Pons (tissue), 1 donor: ENCODE results near the gene PXYLP1.
"Not testable (repeated sequence)": the region's sequence is repeated elsewhere in the genome, so short reads cannot be mapped to it uniquely, and the experiment has no call there.

Source experiments
- DNase-seq: peaks from one replicate; pipeline ENCODE4 v3.0.0-alpha.2; 2016; ENCODE audit warnings: low spot score

Gene PXYLP1

GRCh38 chr3:141231101-141231951 is at the start of gene PXYLP1:
TSS of gene PXYLP1 (plus strand) at chr3:141231825. CDS start at chr3:141260176, 28,351 bp downstream.
- DNase-seq: peak; percentile 81

- DNase-seq: no peak
Measured at GRCh38 chr3:141183606-141184005, 48.0 kb upstream of the PXYLP1 start.

- DNase-seq: no peak
Measured at GRCh38 chr3:141184430-141184829, 47.2 kb upstream of the PXYLP1 start.

GRCh38 chr3:141191097-141191749 is 40.4 kb upstream of the PXYLP1 start:
- no peak for DNase-seq

- DNase-seq: peak; percentile 94
Measured at GRCh38 chr3:141192345-141192744, 39.3 kb upstream of the PXYLP1 start.

- DNase-seq: no peak
Measured at GRCh38 chr3:141193066-141193830, 38.4 kb upstream of the PXYLP1 start.

- no peak for DNase-seq
Measured at GRCh38 chr3:141201122-141201521, 30.5 kb upstream of the PXYLP1 start.

- DNase-seq: no peak
Measured at GRCh38 chr3:141202682-141203081, 28.9 kb upstream of the PXYLP1 start.

GRCh38 chr3:141203866-141204265 is 27.8 kb upstream of the PXYLP1 start:
- DNase-seq: no peak

- DNase-seq: no peak
Measured at GRCh38 chr3:141204343-141204742, 27.3 kb upstream of the PXYLP1 start.

GRCh38 chr3:141211306-141211705 is 20.3 kb upstream of the PXYLP1 start:
- not testable (repeated sequence) for DNase-seq

- DNase-seq: no peak
Measured at GRCh38 chr3:141212101-141212500, 19.5 kb upstream of the PXYLP1 start.

GRCh38 chr3:141212555-141212954 is 19.1 kb upstream of the PXYLP1 start:
- DNase-seq: no peak

- no peak for DNase-seq
Measured at GRCh38 chr3:141216975-141217374, 14.7 kb upstream of the PXYLP1 start.

- no peak for DNase-seq
Measured at GRCh38 chr3:141217389-141217788, 14.2 kb upstream of the PXYLP1 start.

GRCh38 chr3:141218162-141218835 is 13.3 kb upstream of the PXYLP1 start:
- DNase-seq: no peak

GRCh38 chr3:141218926-141219325 is 12.7 kb upstream of the PXYLP1 start:
- DNase-seq: no peak

GRCh38 chr3:141223673-141224166 is 7.9 kb upstream of the PXYLP1 start:
- no peak for DNase-seq

- DNase-seq: no peak
Measured at GRCh38 chr3:141225939-141226338, 5.7 kb upstream of the PXYLP1 start.

- no peak for DNase-seq
Measured at GRCh38 chr3:141227216-141227615, 4.4 kb upstream of the PXYLP1 start.

- no peak for DNase-seq
Measured at GRCh38 chr3:141227752-141228151, 3.9 kb upstream of the PXYLP1 start.

- no peak for DNase-seq
Measured at GRCh38 chr3:141228395-141228794, 3.2 kb upstream of the PXYLP1 start.
